NCI-H748 (cell line): ENCODE data around the gene WRNIP1.
A peak's percentile ranks its signal among the peaks of the same experiment; 100 is the strongest.

Experiments
- DNase-seq: peaks from one replicate; lab custom pipeline; 2025; ENCODE audit not compliant: unreplicated experiment; lab: John Stamatoyannopoulos, UW

The WRNIP1 gene

GRCh38 chr6:2765166-2765895 is at the start of gene WRNIP1:
Gene WRNIP1, plus strand, starts transcription at chr6:2765393. Its CDS starts 230 bp downstream, at chr6:2765623.
- peak; percentile 100 for DNase-seq

DNA sequence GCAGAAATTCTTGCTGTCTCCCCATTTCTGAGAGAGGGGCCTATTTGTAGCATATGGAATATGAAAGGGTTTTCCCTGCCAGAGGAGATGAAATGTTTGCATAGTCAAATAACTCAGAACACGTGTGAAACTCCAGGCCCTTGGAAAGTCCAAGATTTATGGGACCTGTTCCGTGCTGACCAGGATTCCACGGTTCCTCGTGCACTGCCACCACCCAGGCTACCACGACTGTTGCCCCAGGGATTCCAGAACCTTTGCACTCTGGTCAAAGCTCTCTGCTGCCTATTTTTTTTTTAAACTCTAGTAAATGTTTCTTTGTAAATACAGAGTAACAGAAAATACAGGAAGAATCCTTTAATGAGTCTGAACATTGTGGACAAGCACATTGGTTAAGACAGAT is 49.5 kb upstream of the WRNIP1 start:
- no peak for DNase-seq

- DNase-seq, result no peak
These were observed 48.1 kb upstream of the WRNIP1 start for GRCh38 chr6:2716936-2717700.

- no peak for DNase-seq
These were observed 46.7 kb upstream of the WRNIP1 start for GRCh38 chr6:2718334-2719092.

- DNase-seq, result no peak
These were observed 46.1 kb upstream of the WRNIP1 start for GRCh38 chr6:2719093-2719455.

DNA sequence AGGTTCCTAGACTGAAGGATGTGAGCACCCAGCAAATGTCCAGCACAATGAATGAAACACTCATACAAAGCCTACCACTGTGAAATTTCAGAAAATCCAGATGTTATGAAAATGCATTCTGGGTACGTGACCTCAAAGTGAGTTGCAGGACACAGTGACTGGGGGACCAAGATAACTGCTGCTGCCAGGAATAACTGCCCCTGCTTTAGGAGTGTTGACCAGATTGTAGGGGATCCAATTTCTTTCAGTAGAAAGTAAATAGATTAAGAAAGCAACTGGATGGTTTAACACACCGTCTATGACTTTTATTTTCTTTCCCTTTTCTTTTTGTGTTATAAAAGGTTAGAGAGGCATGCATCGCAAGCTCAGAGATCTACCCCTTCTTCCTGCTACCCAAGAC is 44.0 kb upstream of the WRNIP1 start:
- DNase-seq, result no peak

DNA sequence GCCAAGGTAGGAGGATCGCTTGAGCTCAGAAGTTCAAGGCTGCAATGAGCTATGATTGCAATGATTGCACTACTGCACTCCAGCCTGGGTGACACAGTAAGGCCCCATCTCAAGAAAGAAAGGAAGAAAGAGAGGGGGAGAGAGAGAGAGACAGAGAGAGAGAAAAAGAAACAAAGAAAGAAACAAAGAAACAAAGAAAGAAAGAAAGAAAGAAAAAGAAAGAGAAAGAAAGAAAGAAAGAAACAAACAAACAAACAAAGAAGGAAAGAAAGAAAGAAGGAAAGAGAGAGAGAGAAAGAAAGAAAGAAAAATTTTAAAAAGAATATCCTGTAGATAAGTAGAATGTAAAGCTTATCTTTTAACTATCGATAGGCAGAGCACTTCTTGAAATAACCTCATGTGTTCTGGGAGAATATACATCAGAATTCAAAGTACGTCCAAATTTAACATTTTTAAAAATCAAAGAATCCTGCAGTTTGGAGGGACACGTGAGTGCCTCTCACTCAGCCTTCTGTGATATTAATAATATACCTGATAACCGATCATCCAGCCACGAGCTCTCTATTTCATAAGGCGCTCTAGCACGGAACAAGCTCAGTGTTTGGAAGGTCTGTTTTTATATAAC is 39.7 kb upstream of the WRNIP1 start:
- DNase-seq, result no peak

- peak; percentile 19 for DNase-seq
These were observed 39.1 kb upstream of the WRNIP1 start for GRCh38 chr6:2725999-2726567.

- no peak for DNase-seq
These were observed 35.3 kb upstream of the WRNIP1 start for GRCh38 chr6:2729921-2730320.

- DNase-seq, result no peak
These were observed 34.7 kb upstream of the WRNIP1 start for GRCh38 chr6:2730353-2731107.

DNA sequence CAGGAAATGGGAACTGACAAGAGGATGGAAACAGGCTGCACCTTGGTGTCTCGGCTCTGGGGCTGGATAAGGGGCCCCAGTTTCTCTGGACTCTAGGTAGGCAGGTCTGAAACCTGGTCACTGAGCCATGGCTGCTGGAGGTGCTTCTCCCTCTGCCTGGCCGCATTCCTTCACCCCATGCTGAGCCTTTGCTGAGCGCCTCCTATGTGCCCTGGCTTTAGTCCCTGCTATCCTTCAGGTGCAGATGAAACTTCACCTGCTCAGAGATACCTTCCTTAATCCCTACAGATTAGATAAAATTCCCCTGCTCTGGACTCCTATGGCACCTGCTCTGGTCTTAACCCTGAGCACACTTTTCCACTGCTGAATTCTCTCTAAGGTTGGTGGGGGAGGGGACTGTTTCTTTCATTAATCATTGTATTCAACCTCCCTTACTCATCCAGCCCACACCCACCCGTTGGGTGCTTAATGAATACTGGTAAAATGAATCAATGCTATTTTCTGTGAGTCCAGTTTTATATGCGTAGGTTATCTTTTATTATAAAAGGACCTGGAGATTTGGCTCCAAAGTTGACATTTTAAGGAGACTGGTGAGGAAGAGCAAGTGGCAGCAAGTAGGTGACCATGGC is 33.8 kb upstream of the WRNIP1 start:
- no peak for DNase-seq

- DNase-seq, result no peak
These were observed 32.6 kb upstream of the WRNIP1 start for GRCh38 chr6:2732503-2733089.

GRCh38 chr6:2733324-2733723 is 31.9 kb upstream of the WRNIP1 start:
- no peak for DNase-seq

DNA sequence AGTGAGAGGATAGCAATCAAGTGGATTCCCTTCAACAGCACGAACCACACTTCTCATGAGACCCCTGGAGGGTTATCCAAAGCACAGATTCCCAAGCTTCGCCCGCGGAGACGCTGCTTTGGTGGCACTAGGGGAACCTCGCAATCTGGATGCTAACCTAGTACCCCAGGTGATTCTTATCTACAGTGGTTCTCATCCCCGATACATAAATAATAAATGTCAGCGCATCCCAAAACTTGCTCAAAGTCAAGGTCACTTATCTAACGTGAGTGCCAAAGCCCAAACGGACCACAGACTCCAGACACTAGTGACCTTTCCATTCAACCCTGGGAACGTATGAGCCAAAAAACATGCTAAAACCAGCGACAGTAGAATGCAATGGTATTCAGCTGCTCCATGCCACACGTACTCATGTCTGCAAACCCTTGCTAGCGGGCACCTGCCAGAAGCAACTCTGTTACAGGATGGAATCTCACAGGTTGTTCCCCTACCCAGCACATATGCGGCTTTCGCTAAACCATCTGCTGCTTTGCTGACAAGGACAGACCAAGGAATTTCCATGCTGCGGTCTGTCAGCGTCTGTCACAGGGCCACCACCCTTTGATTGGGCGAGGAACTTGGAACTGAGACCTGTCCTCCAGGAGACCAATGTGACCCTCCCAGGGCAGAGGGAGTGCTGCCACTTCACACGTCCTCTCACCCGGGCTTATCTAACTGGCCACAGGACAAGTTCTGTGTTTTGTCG is 31.3 kb upstream of the WRNIP1 start:
- DNase-seq, result no peak

DNA sequence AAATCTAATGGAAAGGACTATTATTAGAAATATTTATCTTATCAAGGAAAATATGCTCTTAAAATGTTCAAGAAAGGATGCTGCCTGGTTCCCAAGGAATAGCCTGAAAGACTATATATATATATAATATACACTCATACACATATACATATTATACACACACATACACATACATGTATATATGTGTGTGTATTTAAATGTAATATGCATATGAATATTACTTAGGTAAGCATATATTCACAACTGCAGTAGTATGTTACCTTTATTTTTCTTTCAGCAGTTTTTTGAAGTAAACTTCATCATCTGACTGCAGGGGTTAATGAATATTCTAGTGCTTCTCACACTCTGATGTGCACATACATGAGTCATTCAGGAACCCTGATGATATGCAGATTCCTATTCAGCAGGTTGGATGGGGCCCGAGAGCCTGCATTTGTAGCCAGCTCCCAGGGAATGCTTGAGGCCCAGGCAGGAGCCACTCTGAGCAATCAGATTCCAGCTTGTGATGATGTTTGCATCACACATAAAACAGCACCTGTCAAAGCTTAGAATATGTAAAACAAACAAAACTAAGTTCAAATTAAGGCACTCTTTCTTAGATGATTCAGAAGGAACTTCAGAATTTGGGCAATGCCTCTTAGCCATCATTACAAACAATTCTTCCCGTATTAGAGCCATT is 30.6 kb upstream of the WRNIP1 start:
- DNase-seq, result no peak

GRCh38 chr6:2737885-2738284 is 27.3 kb upstream of the WRNIP1 start:
- no peak for DNase-seq

GRCh38 chr6:2738373-2738979 is 26.7 kb upstream of the WRNIP1 start:
- peak; percentile 73 for DNase-seq

GRCh38 chr6:2739335-2739734 is 25.9 kb upstream of the WRNIP1 start:
- DNase-seq, result no peak
